Measurements from ENCODE around the gene LAMB4. TPM values are rescaled to one million over a fixed set of nuclear protein-coding genes. Genes with fewer than 3 reads are reported as not detected.

The LAMB4 gene
- total and polyA plus RNA-seq, 2 donors (not counting 1 experiment from before 2014, with no cell fraction given) = not detected

DNA sequence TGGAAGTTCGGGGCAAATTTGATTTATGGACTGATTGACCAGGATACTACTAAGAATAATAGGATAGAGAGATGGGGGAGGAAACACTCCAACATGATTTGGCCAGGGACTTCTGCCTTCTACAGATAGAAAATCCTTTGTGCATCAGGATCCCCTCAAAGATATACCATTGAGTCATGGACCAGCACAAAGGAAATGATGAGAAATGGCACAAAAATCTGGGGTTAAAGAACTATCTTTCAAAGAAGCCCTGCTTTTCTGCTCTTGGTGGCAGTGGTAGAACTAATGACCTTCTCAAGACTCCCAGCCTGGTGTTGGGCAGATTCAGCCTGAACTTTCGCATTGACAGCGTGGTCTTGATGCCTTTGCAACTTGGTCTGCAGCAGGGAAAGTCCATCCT is 99.6 kb downstream of the LAMB4 start:
- CTCF ChIA-PET = interaction anchor here (0.7 kb wide), 1 partner anchor 1861 kb away, joined by 3 read pairs; no protein-coding TSS in a partner anchor
- Histone ChIP-seq H3K27me3 (replicated peaks in 1 of 4; ENCODE audit: control extremely low read depth in 1 of 4, control insufficient read depth in 3 of 4, insufficient read depth in 4 of 4, low read length in 3 of 4) (peaks cover 0 to 3% (median 0%) of the 10 kb centered on the region in 4 experiments), H3K27ac (ENCODE audit: low read length in 2 of 2) (no peak overlapping the region), H3K4me3 (ENCODE audit: control extremely low read depth in 1 of 5, extremely low read depth in 1 of 5, insufficient read depth in 1 of 5, low read depth in 2 of 5, low read length in 4 of 5) (no peak overlapping the region), H3K9ac (ENCODE audit: low read length) (no peak overlapping the region), H3K79me2 (ENCODE audit: control insufficient read depth, insufficient read depth, low read length) (no peaks in the 10 kb centered on the region), H3K36me3 (replicated peaks in 1 of 2; ENCODE audit: control extremely low read depth in 1 of 2, control insufficient read depth in 1 of 2, extremely low read depth in 1 of 2, insufficient read depth in 2 of 2, low read length in 1 of 2) (no peaks in the 10 kb centered on the region), H2AFZ (ENCODE audit: insufficient read depth, low read depth, low read length, poor library complexity, severe bottlenecking) (no peak overlapping the region), H3K9me3 (ENCODE audit: control extremely low read depth in 1 of 3, control insufficient read depth in 2 of 3, insufficient read depth in 1 of 3, low read length in 2 of 3) (no peaks in the 10 kb centered on the region), H3K4me1 (ENCODE audit: control insufficient read depth in 2 of 2, insufficient read depth in 2 of 2, low read length in 2 of 2) (no peaks in the 10 kb centered on the region), H3K4me2 (replicated peaks; ENCODE audit: low read depth, low read length, poor library complexity, severe bottlenecking) (no peak overlapping the region), H4K20me1 (ENCODE audit: control insufficient read depth, insufficient read depth, low read length, poor library complexity, severe bottlenecking) (no peaks in the 10 kb centered on the region)
- TF ChIP-seq, protein P1, sequence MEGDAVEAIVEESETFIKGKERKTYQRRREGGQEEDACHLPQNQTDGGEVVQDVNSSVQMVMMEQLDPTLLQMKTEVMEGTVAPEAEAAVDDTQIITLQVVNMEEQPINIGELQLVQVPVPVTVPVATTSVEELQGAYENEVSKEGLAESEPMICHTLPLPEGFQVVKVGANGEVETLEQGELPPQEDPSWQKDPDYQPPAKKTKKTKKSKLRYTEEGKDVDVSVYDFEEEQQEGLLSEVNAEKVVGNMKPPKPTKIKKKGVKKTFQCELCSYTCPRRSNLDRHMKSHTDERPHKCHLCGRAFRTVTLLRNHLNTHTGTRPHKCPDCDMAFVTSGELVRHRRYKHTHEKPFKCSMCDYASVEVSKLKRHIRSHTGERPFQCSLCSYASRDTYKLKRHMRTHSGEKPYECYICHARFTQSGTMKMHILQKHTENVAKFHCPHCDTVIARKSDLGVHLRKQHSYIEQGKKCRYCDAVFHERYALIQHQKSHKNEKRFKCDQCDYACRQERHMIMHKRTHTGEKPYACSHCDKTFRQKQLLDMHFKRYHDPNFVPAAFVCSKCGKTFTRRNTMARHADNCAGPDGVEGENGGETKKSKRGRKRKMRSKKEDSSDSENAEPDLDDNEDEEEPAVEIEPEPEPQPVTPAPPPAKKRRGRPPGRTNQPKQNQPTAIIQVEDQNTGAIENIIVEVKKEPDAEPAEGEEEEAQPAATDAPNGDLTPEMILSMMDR (IDR thresholded peaks at IDR 0.05) = no peak
- no peak for TF ChIP-seq EZH2 (IDR thresholded peaks at IDR 0.05; ENCODE audit: borderline replicate concordance, insufficient read depth, low read depth, low read length, poor library complexity, severe bottlenecking)
- DNase-seq (no peak), ATAC-seq (ENCODE audit: low read depth) (no peak)
- no peak overlapping the region for H3K27ac Mint-ChIP-seq
- POLR2A ChIA-PET = no interaction called here
- 94% methylated on average over 2 of the region's 3 CpGs for WGBS (ENCODE audit: insufficient coverage)
- no peaks in the 10 kb centered on the region for H3K9me3 Mint-ChIP-seq (ENCODE audit: insufficient read depth)
- H3K4me1 Mint-ChIP-seq = no peaks in the 10 kb centered on the region
- H3K4me3 Mint-ChIP-seq = no peak overlapping the region
- intact Hi-C loops (cut with micrococcal nuclease) = no loop called here
- peaks cover 18% of the 10 kb centered on the region for H3K27me3 Mint-ChIP-seq

DNA sequence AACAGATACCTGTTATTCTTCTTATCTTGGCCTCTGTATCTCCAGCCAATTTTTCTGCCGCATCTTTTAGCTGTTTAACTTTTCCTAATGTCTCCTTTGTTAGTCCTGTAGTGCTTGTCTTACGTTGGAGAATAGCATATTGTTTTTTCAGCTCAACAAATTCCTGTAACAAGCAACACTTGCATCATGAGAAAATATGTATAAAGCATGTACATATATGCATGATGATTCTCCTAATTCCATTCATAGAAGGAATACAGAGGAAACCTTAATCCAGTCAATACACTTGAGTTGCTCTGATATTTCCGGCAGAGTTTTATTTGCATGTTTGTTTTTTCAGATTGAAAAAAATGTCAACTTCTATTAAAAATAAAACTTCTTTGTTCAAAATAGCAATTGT is 101.1 kb downstream of the LAMB4 start:
- no peak overlapping the region for H3K27ac ChIP-seq (ENCODE audit: low read length in 2 of 2)
- DNase-seq (no peak), ATAC-seq (ENCODE audit: low read depth) (no peak)
- H3K9me3 ChIP-seq (ENCODE audit: control extremely low read depth in 1 of 3, control insufficient read depth in 2 of 3, insufficient read depth in 1 of 3, low read length in 2 of 3) = no peaks in the 10 kb centered on the region
- no peak overlapping the region for H3K9ac ChIP-seq (ENCODE audit: low read length)
- H3K4me1 ChIP-seq (ENCODE audit: control insufficient read depth in 2 of 2, insufficient read depth in 2 of 2, low read length in 2 of 2) = no peaks in the 10 kb centered on the region
- no peaks in the 10 kb centered on the region for H3K4me1 Mint-ChIP-seq
- no peaks in the 10 kb centered on the region for H3K36me3 ChIP-seq (replicated peaks in 1 of 2; ENCODE audit: control extremely low read depth in 1 of 2, control insufficient read depth in 1 of 2, extremely low read depth in 1 of 2, insufficient read depth in 2 of 2, low read length in 1 of 2)
- no peak overlapping the region for H3K4me2 ChIP-seq (replicated peaks; ENCODE audit: low read depth, low read length, poor library complexity, severe bottlenecking)
- no CpG with 5 or more reads among the region's 3 CpGs for WGBS (ENCODE audit: insufficient coverage)
- H3K4me3 Mint-ChIP-seq = no peak overlapping the region
- no peaks in the 10 kb centered on the region for H3K79me2 ChIP-seq (ENCODE audit: control insufficient read depth, insufficient read depth, low read length)
- no peak overlapping the region for H3K4me3 ChIP-seq (ENCODE audit: control extremely low read depth in 1 of 5, extremely low read depth in 1 of 5, insufficient read depth in 1 of 5, low read depth in 2 of 5, low read length in 4 of 5)
- H2AFZ ChIP-seq (ENCODE audit: insufficient read depth, low read depth, low read length, poor library complexity, severe bottlenecking) = no peak overlapping the region
- ChIA-PET CTCF (no interaction called here), POLR2A (no interaction called here)
- intact Hi-C loops (cut with micrococcal nuclease) = no loop called here
- H4K20me1 ChIP-seq (ENCODE audit: control insufficient read depth, insufficient read depth, low read length, poor library complexity, severe bottlenecking) = no peaks in the 10 kb centered on the region
- H3K27ac Mint-ChIP-seq = no peak overlapping the region
- TF ChIP-seq, protein P1 (IDR thresholded peaks at IDR 0.05) = no peak
- TF ChIP-seq EZH2 (IDR thresholded peaks at IDR 0.05; ENCODE audit: borderline replicate concordance, insufficient read depth, low read depth, low read length, poor library complexity, severe bottlenecking) = no peak
- no peaks in the 10 kb centered on the region for H3K9me3 Mint-ChIP-seq (ENCODE audit: insufficient read depth)
- H3K27me3 ChIP-seq (replicated peaks in 1 of 4; ENCODE audit: control extremely low read depth in 1 of 4, control insufficient read depth in 3 of 4, insufficient read depth in 4 of 4, low read length in 3 of 4) = peaks cover 0 to 3% (median 0%) of the 10 kb centered on the region in 4 experiments
- peaks cover 26% of the 10 kb centered on the region for H3K27me3 Mint-ChIP-seq
